ENCODE data around the gene PRB3. TPM values are rescaled to one million over a fixed set of nuclear protein-coding genes. Genes with fewer than 3 reads are reported as not detected.

The PRB3 gene
- total RNA-seq = not detected
- not detected for polyA plus RNA-seq

GRCh38 chr12:11269607-11270006 lies at the start of gene PRB3:
Gene PRB3, minus strand, starts transcription at chr12:11269707. Its CDS starts 38 bp downstream, at chr12:11269669.
- Histone ChIP-seq H3K9me3 (no peaks in the 10 kb centered on the region), H3K27me3 (no peaks in the 10 kb centered on the region), H3K36me3 (no peaks in the 10 kb centered on the region), H3K27ac (no peak within 1 kb of the TSS), H3K4me1 (no peaks in the 10 kb centered on the region), H3K4me3 (no peak within 1 kb of the TSS)
- no peak for DNase-seq
- no peak for TF ChIP-seq CTCF (IDR thresholded peaks at IDR 0.05)
- no peak for FAIRE-seq
- WGBS, 2 donors = 81 to 83% methylated on average over 3 of the region's 3 CpGs
- intact Hi-C loops (cut with DNase I) = no loop called here
- no peak for ATAC-seq

- H3K27me3 ChIP-seq = no peaks in the 10 kb centered on the region
- intact Hi-C loops (cut with DNase I) = no loop called here
- H3K4me3 ChIP-seq = no peak within 1 kb of the TSS
- ATAC-seq = no peak
- DNase-seq = no peak
- no peaks in the 10 kb centered on the region for H3K36me3 ChIP-seq
- TF ChIP-seq CTCF (IDR thresholded peaks at IDR 0.05) = no peak
- 65 to 70% methylated on average over 3 of the region's 3 CpGs for WGBS, 2 donors
- no peaks in the 10 kb centered on the region for H3K4me1 ChIP-seq
- H3K9me3 ChIP-seq = no peaks in the 10 kb centered on the region
- no peak for FAIRE-seq
- no peak within 1 kb of the TSS for H3K27ac ChIP-seq
Observed at GRCh38 chr12:11310336-11310735, 40.8 kb upstream of the PRB3 start, which contains the start of gene PRB4. Gene PRB4, minus strand, starts transcription at chr12:11310436. Its CDS starts 38 bp downstream, at chr12:11310398.

- H3K4me3 ChIP-seq = no peak overlapping the region
- WGBS, 2 donors = 74 to 76% methylated on average over 2 of the region's 2 CpGs
- FAIRE-seq (no peak), ATAC-seq (no peak), DNase-seq (no peak)
- no peak overlapping the region for H3K27ac ChIP-seq
- no peak for TF ChIP-seq CTCF (IDR thresholded peaks at IDR 0.05)
- H3K9me3 ChIP-seq = no peaks in the 10 kb centered on the region
- H3K27me3 ChIP-seq = no peaks in the 10 kb centered on the region
- intact Hi-C loops (cut with DNase I) = no loop called here
- no peaks in the 10 kb centered on the region for H3K4me1 ChIP-seq
- H3K36me3 ChIP-seq = no peaks in the 10 kb centered on the region
Observed at GRCh38 chr12:11307143-11307542, 37.6 kb upstream of the PRB3 start.

- TF ChIP-seq CTCF (IDR thresholded peaks at IDR 0.05) = no peak
- ATAC-seq = no peak
- DNase-seq = no peak
- Histone ChIP-seq H3K9me3 (no peaks in the 10 kb centered on the region), H3K4me3 (no peak overlapping the region), H3K36me3 (no peaks in the 10 kb centered on the region), H3K27me3 (no peaks in the 10 kb centered on the region), H3K27ac (no peak overlapping the region), H3K4me1 (no peaks in the 10 kb centered on the region)
- WGBS, 2 donors = 75 to 83% methylated on average over 3 of the region's 3 CpGs
- FAIRE-seq = no peak
- intact Hi-C loops (cut with DNase I) = no loop called here
Observed at GRCh38 chr12:11273449-11273848, 3.9 kb upstream of the PRB3 start.

GRCh38 chr12:11264501-11264900 lies 5.0 kb downstream of the PRB3 start:
- no peak overlapping the region for H3K27ac ChIP-seq
- no peaks in the 10 kb centered on the region for H3K36me3 ChIP-seq
- ATAC-seq (no peak), DNase-seq (no peak), FAIRE-seq (no peak)
- TF ChIP-seq CTCF (IDR thresholded peaks at IDR 0.05) = no peak
- H3K4me1 ChIP-seq = no peaks in the 10 kb centered on the region
- WGBS, 2 donors = 92 to 94% methylated on average over 1 of the region's 1 CpG
- H3K27me3 ChIP-seq = no peaks in the 10 kb centered on the region
- intact Hi-C loops (cut with DNase I) = no loop called here
- no peaks in the 10 kb centered on the region for H3K9me3 ChIP-seq
- no peak overlapping the region for H3K4me3 ChIP-seq
